Epidermal melanocyte (primary cell): ENCODE measurements around the gene TMED8.

Experiments used
- DNase-seq: peaks from one replicate; pipeline ENCODE4 v3.0.0; 2011; ENCODE audit warnings: low spot score; ENCODE audit not compliant: insufficient read length

TMED8 gene

GRCh38 chr14:77299771-77300170, 77.1 kb downstream of the TMED8 start:
- no peak for DNase-seq

- DNase-seq, result no peak
These were observed 80.0 kb downstream of the TMED8 start for GRCh38 chr14:77296906-77297305.

GRCh38 chr14:77296155-77296554, 80.7 kb downstream of the TMED8 start:
- DNase-seq, result no peak

GRCh38 chr14:77290705-77291104, 86.2 kb downstream of the TMED8 start:
- no peak for DNase-seq

GRCh38 chr14:77286576-77286975, 90.3 kb downstream of the TMED8 start:
- no peak for DNase-seq
